ENCODE measurements around the gene ZNF780B. TPM values are rescaled to one million over a fixed set of nuclear protein-coding genes. Genes with fewer than 3 reads are reported as not detected.
A peak's percentile ranks its signal among the peaks of the same experiment; 100 is the strongest.

Gene ZNF780B
- total and polyA plus RNA-seq, 2 of the 8 experiments (the other 6 are each of a cell fraction or from before 2014, with no cell fraction given), result 3.1 to 22.4 TPM

DNA sequence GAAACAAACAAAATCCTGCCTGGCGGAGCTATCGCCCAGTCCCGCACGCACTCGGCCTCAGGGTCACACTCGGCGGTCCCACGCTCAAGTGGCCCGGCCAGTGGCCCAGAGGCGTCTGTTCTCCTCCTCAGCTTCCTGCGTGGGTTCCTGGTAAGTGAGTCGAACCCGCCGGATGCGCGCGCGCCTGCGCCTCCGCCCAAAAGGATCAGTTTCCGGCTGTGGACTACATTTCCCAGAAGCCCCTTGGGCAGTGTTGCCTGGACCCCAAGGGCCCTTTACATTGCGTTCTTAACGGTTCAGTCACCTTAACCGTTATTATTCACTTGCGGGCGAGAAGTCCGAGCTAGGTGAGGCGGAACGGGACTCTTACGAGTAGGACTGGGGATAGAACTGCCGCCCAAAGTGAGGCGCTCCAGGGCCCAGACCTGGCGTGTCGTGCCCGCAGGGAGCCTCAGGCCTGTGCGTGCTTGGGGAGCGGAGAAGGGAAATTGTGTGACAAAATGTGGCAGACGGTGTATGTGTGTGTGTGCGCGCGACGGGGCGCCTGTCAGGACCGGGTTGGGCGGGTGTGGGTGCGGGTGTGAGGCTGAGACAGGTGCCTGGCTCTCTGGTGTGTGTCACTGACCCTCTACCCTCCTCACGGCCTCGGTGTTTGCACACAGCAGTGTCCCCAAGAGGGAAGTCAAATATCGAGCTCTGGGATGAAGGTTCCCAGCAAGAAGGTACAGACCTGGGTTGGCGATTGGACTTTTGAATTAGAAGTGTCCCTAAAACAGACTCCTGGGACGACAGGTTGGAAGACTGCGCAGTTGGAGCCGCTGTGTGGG, 59.0 kb downstream of the ZNF780B start, which contains the start of gene ZNF546 (continued):
- TF ChIP-seq SRF (IDR thresholded peaks at IDR 0.05; ENCODE audit: low read depth, low read length), result no peak
- TF ChIP-seq, protein P1, sequence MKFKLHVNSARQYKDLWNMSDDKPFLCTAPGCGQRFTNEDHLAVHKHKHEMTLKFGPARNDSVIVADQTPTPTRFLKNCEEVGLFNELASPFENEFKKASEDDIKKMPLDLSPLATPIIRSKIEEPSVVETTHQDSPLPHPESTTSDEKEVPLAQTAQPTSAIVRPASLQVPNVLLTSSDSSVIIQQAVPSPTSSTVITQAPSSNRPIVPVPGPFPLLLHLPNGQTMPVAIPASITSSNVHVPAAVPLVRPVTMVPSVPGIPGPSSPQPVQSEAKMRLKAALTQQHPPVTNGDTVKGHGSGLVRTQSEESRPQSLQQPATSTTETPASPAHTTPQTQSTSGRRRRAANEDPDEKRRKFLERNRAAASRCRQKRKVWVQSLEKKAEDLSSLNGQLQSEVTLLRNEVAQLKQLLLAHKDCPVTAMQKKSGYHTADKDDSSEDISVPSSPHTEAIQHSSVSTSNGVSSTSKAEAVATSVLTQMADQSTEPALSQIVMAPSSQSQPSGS (IDR thresholded peaks at IDR 0.05; ENCODE audit: low read length), result no peak
- TF ChIP-seq SIRT6 (IDR thresholded peaks at IDR 0.05; ENCODE audit: low read length), result no peak
- TF ChIP-seq MAFK (IDR thresholded peaks at IDR 0.05; ENCODE audit: low read depth, low read length), result no peak
- peak; percentile 92 to 99; a peak in 3 of 4 replicates for TF ChIP-seq HDAC2 (IDR thresholded peaks at IDR 0.05; ENCODE audit: borderline replicate concordance in 1 of 2, low read depth in 2 of 2, low read length in 2 of 2)
- TF ChIP-seq TEAD4 (IDR thresholded peaks at IDR 0.05; ENCODE audit: low read depth, low read length), result no peak
- peak; percentile 60 for TF ChIP-seq PHF8 (conservative IDR thresholded peaks at IDR 0.05; ENCODE audit: low read depth, low read length)
- no peak for TF ChIP-seq CBX8 (IDR thresholded peaks at IDR 0.05; ENCODE audit: borderline replicate concordance, low read depth, low read length)
- no peak for TF ChIP-seq RFX5 (IDR thresholded peaks at IDR 0.05; ENCODE audit: borderline replicate concordance, low read depth, low read length)
- peak; percentile 99 for TF ChIP-seq KDM1A (IDR thresholded peaks at IDR 0.05; ENCODE audit: borderline replicate concordance, low read length)
- peak; percentile 96 for TF ChIP-seq KDM4A (IDR thresholded peaks at IDR 0.05; ENCODE audit: low read depth, low read length, severe bottlenecking)

All from H1 (cell line).